K562 (cell line): ENCODE measurements around the gene YPEL1. TPM values are rescaled to one million over a fixed set of nuclear protein-coding genes. Genes with fewer than 3 reads are reported as not detected.

Experiments
- ATAC-seq: fragments of 200-7000 bp; cut with Tn5 transposase; 3 replicates; pipeline ENCODE4 v1.9.1; 2020; ENCODE audit warnings: moderate library complexity
- BruUV-seq: library from RNA; stranded (reverse); fragments of 400-500 nt; replicated peaks from 2 replicates; lab custom pipeline; 2021; lab: Mats Ljungman, UMichigan
- CTCF ChIA-PET: fragments of 300-600 bp; formaldehyde crosslinking; extraction: SDS; loops from one replicate; lab custom pipeline; 2021; ENCODE audit warnings: low intra/inter-chr PET ratio; lab: Yijun Ruan, JAX
- POLR2A ChIA-PET: fragments of 300-600, 350-650 bp; sonication (Branson Sonifier 250); formaldehyde crosslinking; extraction: SDS; loops from one replicate; lab custom pipeline; 2021; ENCODE audit warnings: antibody characterized with exemption, inconsistent platforms; lab: Yijun Ruan, JAX
- DNase-seq, 4 experiments: peaks; one replicate each; pipeline versions ENCODE4 v3.0.0 to v3.0.0-alpha.2; 2011 to 2018; ENCODE audit warnings: low spot score in 3 of 4, mixed read lengths in 3 of 4; ENCODE audit errors: extremely low read depth in 1 of 4
- FAIRE-seq: peaks from 2 replicates; lab custom pipeline; 2011; peaks lifted over from hg19 to GRCh38; lab: Jason Lieb, UNC
- H2AFZ ChIP-seq: 2 replicates; pipeline ENCODE4 v1.6.0; 2011; ENCODE audit warnings: low read depth, low read length, control low read depth, inconsistent platforms
- H3K27ac ChIP-seq: fragments of 200-600 bp; 3 replicates; pipeline ENCODE4 v1.8.0; 2011; ENCODE audit warnings: low read depth, mild to moderate bottlenecking, control low read depth, inconsistent platforms, low read length, moderate library complexity, mixed read lengths; ENCODE audit errors: extremely low read depth
- H3K27me3 ChIP-seq, 2 experiments: fragments of 300-600 bp in 1 of 2; 2 replicates in 1 of 2; 3 replicates in 1 of 2; pipeline versions ENCODE4 v1.6.0 to v1.8.0; 2011; ENCODE audit warnings: inconsistent platforms in 2 of 2, low read length in 2 of 2, mild to moderate bottlenecking in 1 of 2, mixed read lengths in 1 of 2, moderate library complexity in 1 of 2; ENCODE audit not compliant: control insufficient read depth in 2 of 2, insufficient read depth in 2 of 2
- H3K36me3 ChIP-seq: fragments of 300-600 bp; 3 replicates; pipeline ENCODE4 v1.8.0; 2011; ENCODE audit warnings: mild to moderate bottlenecking, low read length, inconsistent platforms; ENCODE audit not compliant: control insufficient read depth, insufficient read depth
- H3K4me1 ChIP-seq, 2 experiments: fragments of 200-600 bp in 1 of 2; replicated peaks in 1 of 2; 2 replicates in 1 of 2; 3 replicates in 1 of 2; pipeline versions ENCODE4 v1.5.1 to v1.8.0; 2011; ENCODE audit warnings: inconsistent platforms in 2 of 2, low read length in 2 of 2, mild to moderate bottlenecking in 1 of 2, mixed read lengths in 1 of 2, moderate library complexity in 1 of 2; ENCODE audit not compliant: control insufficient read depth in 2 of 2, insufficient read depth in 2 of 2
- H3K4me2 ChIP-seq: 2 replicates; pipeline ENCODE4 v1.6.1; 2011; ENCODE audit warnings: low read length, control low read depth, inconsistent platforms, mixed read lengths; ENCODE audit not compliant: insufficient read depth
- H3K4me3 ChIP-seq: fragments of 200-600 bp; sonication (generic), shearing (Covaris generic); 2 replicates; pipeline ENCODE4 v1.5.1; 2016; ENCODE audit warnings: control low read depth, inconsistent platforms
- H3K79me2 ChIP-seq: fragments of 200-600 bp; 3 replicates; pipeline ENCODE4 v1.8.0; 2011; ENCODE audit warnings: low read length, inconsistent platforms; ENCODE audit not compliant: control insufficient read depth, insufficient read depth
- H3K9ac ChIP-seq, 2 experiments: 2 replicates each; pipeline versions ENCODE4 v1.6.0 to v1.6.1; 2011; ENCODE audit warnings: low read depth in 2 of 2, low read length in 2 of 2, control low read depth in 1 of 2, inconsistent platforms in 1 of 2, mild to moderate bottlenecking in 1 of 2, mixed read lengths in 1 of 2; ENCODE audit not compliant: insufficient read depth in 1 of 2
- H3K9me1 ChIP-seq: one replicate; pipeline ENCODE4 v1.6.0; 2011; ENCODE audit warnings: inconsistent platforms, mild to moderate bottlenecking, low read length, moderate library complexity; ENCODE audit not compliant: control insufficient read depth, insufficient read depth
- H3K9me3 ChIP-seq: replicated peaks from 2 replicates; pipeline ENCODE4 v1.5.1; 2011; ENCODE audit warnings: low read depth, low read length, inconsistent platforms; ENCODE audit not compliant: control insufficient read depth, insufficient read depth
- H4K20me1 ChIP-seq: replicated peaks from 2 replicates; pipeline ENCODE4 v1.6.1; 2011; ENCODE audit warnings: low read length, inconsistent platforms, mixed read lengths; ENCODE audit not compliant: control insufficient read depth, insufficient read depth
- IFI16 ChIP-seq: fragments of 250-450 bp; sonication (Bioruptor Pico); IDR thresholded peaks from 2 replicates; pipeline ENCODE4 v2.1.2; 2022; ENCODE audit warnings: mild to moderate bottlenecking, inconsistent platforms
- NFE2L1 ChIP-seq: fragments of 450-650 bp; IDR thresholded peaks from 2 replicates; pipeline ENCODE4 v1.6.1; 2016; ENCODE audit warnings: missing genetic modification characterization, low read depth, mild to moderate bottlenecking, missing compliant biosample characterization, moderate library complexity, borderline replicate concordance
- POLR2G ChIP-seq: fragments of 200-400 bp; formaldehyde crosslinking; IDR thresholded peaks from 2 replicates; pipeline ENCODE4 v1.6.1; 2017; ENCODE audit warnings: low read depth, mild to moderate bottlenecking, antibody characterized with exemption, low read length, moderate library complexity
- RFX1 ChIP-seq: fragments of 450-650 bp; IDR thresholded peaks from 2 replicates; pipeline ENCODE4 v1.6.1; 2016; ENCODE audit warnings: mild to moderate bottlenecking, moderate library complexity
- TAF1 ChIP-seq: IDR thresholded peaks from 2 replicates; pipeline ENCODE4 v1.6.1; 2011; ENCODE audit warnings: mild to moderate bottlenecking, low read length, moderate library complexity; ENCODE audit not compliant: insufficient read depth, control insufficient read depth, severe bottlenecking; ENCODE audit errors: extremely low read depth
- TAF15 ChIP-seq: fragments of 200-400 bp; formaldehyde crosslinking; IDR thresholded peaks from 2 replicates; pipeline ENCODE4 v1.6.1; 2017; ENCODE audit warnings: mild to moderate bottlenecking, low read depth, low read length, moderate library complexity
- YY1 ChIP-seq, 3 experiments: IDR thresholded peaks; 2 replicates each; pipeline ENCODE4 v1.6.1; 2011; ENCODE audit warnings: low read length in 2 of 3, mild to moderate bottlenecking in 2 of 3, moderate library complexity in 2 of 3, borderline replicate concordance in 1 of 3, control low read depth in 1 of 3, low read depth in 1 of 3; ENCODE audit not compliant: insufficient read depth in 3 of 3, insufficient replicate concordance in 2 of 3, control insufficient read depth in 1 of 3, insufficient read length in 1 of 3; ENCODE audit errors: extremely low read depth in 1 of 3
- WGBS: fragments of 100-300 bp; shearing (Covaris generic); methylation state at CpG from one replicate; pipeline ENCODE4 v1.1.6; 2016; ENCODE audit warnings: low coverage, mixed read lengths; ENCODE audit not compliant: insufficient coverage; ENCODE audit errors: missing lambda C conversion rate; 5-methylcytosine and 5-hydroxymethylcytosine counted together
- in situ Hi-C: fragments of 300-500 bp; cut with MboI; formaldehyde crosslinking; loops from 4 replicates; pipeline ENCODE4 v1.15.0; 2018; ENCODE audit warnings: inconsistent platforms, mixed read lengths
- intact Hi-C: fragments of 100-400 bp; cut with micrococcal nuclease; formaldehyde crosslinking; loops from 2 replicates; pipeline ENCODE4 v1.14.2; 2022
- polyA plus RNA-seq, 8 experiments: library from polyadenylated mRNA; depleted of rRNA in 4 of 8; stranded (reverse) in 5 of 8; unstranded in 3 of 8; fragments of >200 nt; fragmentation: Nextera tagmentation in 2 of 8; fragmentation: Illumina TruSeq in 1 of 8; extraction: Ambion mirVana in 2 of 8; extraction: Trizol in 1 of 8; gene quantifications; 2 replicates each; pipeline versions ENCODE4 v1.2.1 to v1.2.3, GENCODE V29; 2011 to 2014; ENCODE audit warnings: inconsistent platforms in 1 of 8, missing spikeins in 1 of 8
- total RNA-seq, 7 experiments: library from RNA; depleted of rRNA in 6 of 7; stranded (reverse); fragments of >200 nt in 6 of 7; fragmentation: Illumina TruSeq in 2 of 7; extraction: Trizol in 2 of 7; gene quantifications; 2 replicates each; pipeline versions ENCODE4 v1.2.1 to v1.2.3, GENCODE V29; 2011 to 2021; ENCODE audit warnings: low replicate concordance in 1 of 7
- TF ChIP-seq, protein P1 (sequence below): fragments of 200-600 bp; sonication (generic); IDR thresholded peaks from one replicate; pipeline ENCODE4 v1.6.1; 2012; ENCODE audit warnings: mild to moderate bottlenecking, low read depth, low read length, inconsistent platforms

YPEL1 gene
- total and polyA plus RNA-seq, 9 of the 15 experiments (the other 6 are each of a cell fraction or from before 2014, with no cell fraction given) = 0.07 to 2.2 (median 0.46) TPM

DNA sequence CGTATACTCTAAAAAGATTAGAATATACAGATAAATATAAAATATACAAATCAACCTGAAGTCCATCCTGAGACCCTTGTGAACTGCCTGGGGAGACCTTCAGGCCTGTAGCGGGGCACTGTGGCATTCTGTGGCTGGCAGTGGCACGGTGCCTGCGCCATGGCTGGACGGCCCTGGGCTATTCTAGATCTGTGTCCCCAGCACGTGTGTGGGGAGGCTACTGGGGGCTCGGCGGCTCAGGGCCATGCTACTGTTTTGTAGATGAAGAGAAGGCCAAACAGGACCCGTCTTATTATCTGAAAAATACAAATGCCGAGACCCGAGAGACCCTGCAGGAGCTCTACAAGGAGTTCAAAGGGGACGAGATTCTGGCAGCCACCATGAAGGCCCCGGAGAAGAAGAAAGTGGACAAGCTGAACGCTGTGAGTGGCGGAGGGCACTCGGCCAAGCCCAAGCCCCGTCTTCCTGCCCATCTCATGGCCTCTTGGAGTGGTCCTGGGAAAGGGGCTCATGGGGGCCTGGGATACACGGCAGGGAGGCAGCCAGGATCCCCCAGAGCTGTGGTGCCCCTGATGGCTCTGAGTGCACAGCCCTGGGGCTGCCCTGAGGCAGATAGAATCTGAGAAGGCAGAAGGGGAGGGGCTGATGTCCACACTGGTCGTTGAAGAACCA is 51.0 kb downstream of the YPEL1 start:
- Histone ChIP-seq H3K9me1 (peaks cover 11% of the 10 kb centered on the region), H3K9me3 (no peaks in the 10 kb centered on the region), H3K36me3 (peaks cover 88% of the 10 kb centered on the region; the same call in 2 of the 3 replicates), H3K4me2 (no peak overlapping the region), H3K79me2 (no peaks in the 10 kb centered on the region), H3K27ac (no peak overlapping the region), H3K4me1 (peaks cover 5 to 57% of the 10 kb centered on the region in 2 experiments; a peak in 3 of 5 replicates), H4K20me1 (peaks cover 23% of the 10 kb centered on the region), H3K9ac (peak overlapping the region in 1 of 2 experiments; percentile 60; a peak in 2 of 4 replicates), H2AFZ (no peak overlapping the region), H3K27me3 (no peaks in the 10 kb centered on the region), H3K4me3 (no peak overlapping the region)
- FAIRE-seq (no peak), DNase-seq (peak in 1 of 4 experiments; percentile 51), ATAC-seq (no peak; the same call in 2 of the 3 replicates)
- ChIA-PET POLR2A (interaction anchor here (0.6 to 8.6 kb wide), 13 partner anchors 10 to 298 kb away, joined by 3 to 111 read pairs (median 4); partner anchors contain the start of genes PPIL2 and TOP3B), CTCF (interaction anchor here (0.5 kb wide), 1 partner anchor 214 kb away, joined by 6 read pairs; no protein-coding TSS in a partner anchor)
- intact Hi-C loops (no loop called here), in situ Hi-C loops (no loop called here)
- no TSS peak for BruUV-seq
- WGBS = 91% methylated on average over 19 of the region's 19 CpGs
- no peak for TF ChIP-seq YY1 (IDR thresholded peaks at IDR 0.05; ENCODE audit: borderline replicate concordance in 1 of 3, control insufficient read depth in 1 of 3, extremely low read depth in 1 of 3, insufficient read depth in 3 of 3, insufficient read length in 1 of 3, insufficient replicate concordance in 2 of 3, low read depth in 1 of 3, low read length in 2 of 3)
- TF ChIP-seq POLR2G = 0 out of 2 replicates have a peak, but pooled peaks have one; percentile 1
- no peak for TF ChIP-seq RFX1
- TF ChIP-seq NFE2L1 = no peak
- TF ChIP-seq TAF15 = peak; percentile 86
- no peak for TF ChIP-seq IFI16 (CRISPR knock-in tag)
- TF ChIP-seq TAF1 = no peak
- TF ChIP-seq, protein P1, sequence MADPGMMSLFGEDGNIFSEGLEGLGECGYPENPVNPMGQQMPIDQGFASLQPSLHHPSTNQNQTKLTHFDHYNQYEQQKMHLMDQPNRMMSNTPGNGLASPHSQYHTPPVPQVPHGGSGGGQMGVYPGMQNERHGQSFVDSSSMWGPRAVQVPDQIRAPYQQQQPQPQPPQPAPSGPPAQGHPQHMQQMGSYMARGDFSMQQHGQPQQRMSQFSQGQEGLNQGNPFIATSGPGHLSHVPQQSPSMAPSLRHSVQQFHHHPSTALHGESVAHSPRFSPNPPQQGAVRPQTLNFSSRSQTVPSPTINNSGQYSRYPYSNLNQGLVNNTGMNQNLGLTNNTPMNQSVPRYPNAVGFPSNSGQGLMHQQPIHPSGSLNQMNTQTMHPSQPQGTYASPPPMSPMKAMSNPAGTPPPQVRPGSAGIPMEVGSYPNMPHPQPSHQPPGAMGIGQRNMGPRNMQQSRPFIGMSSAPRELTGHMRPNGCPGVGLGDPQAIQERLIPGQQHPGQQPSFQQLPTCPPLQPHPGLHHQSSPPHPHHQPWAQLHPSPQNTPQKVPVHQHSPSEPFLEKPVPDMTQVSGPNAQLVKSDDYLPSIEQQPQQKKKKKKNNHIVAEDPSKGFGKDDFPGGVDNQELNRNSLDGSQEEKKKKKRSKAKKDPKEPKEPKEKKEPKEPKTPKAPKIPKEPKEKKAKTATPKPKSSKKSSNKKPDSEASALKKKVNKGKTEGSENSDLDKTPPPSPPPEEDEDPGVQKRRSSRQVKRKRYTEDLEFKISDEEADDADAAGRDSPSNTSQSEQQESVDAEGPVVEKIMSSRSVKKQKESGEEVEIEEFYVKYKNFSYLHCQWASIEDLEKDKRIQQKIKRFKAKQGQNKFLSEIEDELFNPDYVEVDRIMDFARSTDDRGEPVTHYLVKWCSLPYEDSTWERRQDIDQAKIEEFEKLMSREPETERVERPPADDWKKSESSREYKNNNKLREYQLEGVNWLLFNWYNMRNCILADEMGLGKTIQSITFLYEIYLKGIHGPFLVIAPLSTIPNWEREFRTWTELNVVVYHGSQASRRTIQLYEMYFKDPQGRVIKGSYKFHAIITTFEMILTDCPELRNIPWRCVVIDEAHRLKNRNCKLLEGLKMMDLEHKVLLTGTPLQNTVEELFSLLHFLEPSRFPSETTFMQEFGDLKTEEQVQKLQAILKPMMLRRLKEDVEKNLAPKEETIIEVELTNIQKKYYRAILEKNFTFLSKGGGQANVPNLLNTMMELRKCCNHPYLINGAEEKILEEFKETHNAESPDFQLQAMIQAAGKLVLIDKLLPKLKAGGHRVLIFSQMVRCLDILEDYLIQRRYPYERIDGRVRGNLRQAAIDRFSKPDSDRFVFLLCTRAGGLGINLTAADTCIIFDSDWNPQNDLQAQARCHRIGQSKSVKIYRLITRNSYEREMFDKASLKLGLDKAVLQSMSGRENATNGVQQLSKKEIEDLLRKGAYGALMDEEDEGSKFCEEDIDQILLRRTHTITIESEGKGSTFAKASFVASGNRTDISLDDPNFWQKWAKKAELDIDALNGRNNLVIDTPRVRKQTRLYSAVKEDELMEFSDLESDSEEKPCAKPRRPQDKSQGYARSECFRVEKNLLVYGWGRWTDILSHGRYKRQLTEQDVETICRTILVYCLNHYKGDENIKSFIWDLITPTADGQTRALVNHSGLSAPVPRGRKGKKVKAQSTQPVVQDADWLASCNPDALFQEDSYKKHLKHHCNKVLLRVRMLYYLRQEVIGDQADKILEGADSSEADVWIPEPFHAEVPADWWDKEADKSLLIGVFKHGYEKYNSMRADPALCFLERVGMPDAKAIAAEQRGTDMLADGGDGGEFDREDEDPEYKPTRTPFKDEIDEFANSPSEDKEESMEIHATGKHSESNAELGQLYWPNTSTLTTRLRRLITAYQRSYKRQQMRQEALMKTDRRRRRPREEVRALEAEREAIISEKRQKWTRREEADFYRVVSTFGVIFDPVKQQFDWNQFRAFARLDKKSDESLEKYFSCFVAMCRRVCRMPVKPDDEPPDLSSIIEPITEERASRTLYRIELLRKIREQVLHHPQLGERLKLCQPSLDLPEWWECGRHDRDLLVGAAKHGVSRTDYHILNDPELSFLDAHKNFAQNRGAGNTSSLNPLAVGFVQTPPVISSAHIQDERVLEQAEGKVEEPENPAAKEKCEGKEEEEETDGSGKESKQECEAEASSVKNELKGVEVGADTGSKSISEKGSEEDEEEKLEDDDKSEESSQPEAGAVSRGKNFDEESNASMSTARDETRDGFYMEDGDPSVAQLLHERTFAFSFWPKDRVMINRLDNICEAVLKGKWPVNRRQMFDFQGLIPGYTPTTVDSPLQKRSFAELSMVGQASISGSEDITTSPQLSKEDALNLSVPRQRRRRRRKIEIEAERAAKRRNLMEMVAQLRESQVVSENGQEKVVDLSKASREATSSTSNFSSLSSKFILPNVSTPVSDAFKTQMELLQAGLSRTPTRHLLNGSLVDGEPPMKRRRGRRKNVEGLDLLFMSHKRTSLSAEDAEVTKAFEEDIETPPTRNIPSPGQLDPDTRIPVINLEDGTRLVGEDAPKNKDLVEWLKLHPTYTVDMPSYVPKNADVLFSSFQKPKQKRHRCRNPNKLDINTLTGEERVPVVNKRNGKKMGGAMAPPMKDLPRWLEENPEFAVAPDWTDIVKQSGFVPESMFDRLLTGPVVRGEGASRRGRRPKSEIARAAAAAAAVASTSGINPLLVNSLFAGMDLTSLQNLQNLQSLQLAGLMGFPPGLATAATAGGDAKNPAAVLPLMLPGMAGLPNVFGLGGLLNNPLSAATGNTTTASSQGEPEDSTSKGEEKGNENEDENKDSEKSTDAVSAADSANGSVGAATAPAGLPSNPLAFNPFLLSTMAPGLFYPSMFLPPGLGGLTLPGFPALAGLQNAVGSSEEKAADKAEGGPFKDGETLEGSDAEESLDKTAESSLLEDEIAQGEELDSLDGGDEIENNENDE = peak; percentile 31
